HPDE6-E6E7 (cell line): ENCODE results near the gene EGR4.

Experiments used
- DNase-seq: peaks from one replicate; pipeline ENCODE4 v3.0.0; 2011; ENCODE audit warnings: missing footprints; ENCODE audit errors: extremely low spot score

The EGR4 gene

DNA sequence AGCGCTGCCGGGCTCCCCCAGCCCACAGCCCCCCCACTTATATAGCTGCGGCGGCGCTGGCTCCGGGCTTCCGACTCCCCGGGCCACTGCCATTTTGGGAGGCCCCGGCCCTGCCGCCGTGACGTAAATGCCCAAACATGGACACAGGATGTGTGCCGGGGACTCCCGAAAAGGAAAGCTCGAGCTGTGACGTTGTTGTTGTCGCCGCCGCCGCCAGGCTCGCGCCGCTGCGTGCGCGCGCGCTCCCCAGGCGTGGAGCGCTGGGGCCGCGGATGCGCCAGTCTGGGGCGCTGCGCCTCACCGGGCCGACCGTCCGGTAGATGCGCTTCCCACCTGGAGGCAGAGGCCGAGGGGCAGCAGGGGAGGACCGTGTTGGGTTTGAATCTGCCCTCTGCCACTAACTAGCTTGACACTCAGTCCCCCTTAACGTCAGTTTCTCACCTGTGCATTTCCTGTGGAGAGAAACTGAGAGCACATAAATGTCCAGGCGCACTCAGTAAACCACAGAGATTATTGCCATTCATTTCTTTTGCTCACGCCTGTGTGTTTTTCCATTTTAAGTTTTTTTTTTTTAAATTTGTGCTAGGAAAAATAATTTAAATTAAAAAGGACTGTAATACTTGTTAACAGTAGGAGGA is at the start of gene EGR4:
EGR4 (minus strand) TSS at position 15 of the 638 bp plus-strand sequence. CDS start 231 bp downstream, outside the sequence.
- peak; percentile 70 for DNase-seq

DNA sequence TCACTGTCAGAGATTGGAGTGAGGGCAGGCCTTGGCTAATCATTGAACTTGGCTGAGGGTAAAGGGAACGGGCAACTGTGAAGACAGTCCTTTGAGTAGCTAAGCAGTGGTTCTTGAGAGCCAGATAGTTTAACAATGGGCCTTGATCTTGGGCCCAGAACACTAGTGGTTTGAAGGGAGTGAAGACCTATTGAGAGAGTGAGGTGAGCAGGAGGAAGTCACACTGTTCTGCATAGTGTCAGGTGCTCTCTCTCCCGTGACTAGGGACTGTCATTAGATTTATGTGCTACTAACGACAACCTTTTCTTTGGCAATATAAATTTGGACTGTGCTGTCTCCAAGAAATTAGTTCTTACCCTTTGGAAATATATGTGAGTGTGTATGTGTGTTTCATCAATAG is 47.7 kb upstream of the EGR4 start:
- no peak for DNase-seq

DNA sequence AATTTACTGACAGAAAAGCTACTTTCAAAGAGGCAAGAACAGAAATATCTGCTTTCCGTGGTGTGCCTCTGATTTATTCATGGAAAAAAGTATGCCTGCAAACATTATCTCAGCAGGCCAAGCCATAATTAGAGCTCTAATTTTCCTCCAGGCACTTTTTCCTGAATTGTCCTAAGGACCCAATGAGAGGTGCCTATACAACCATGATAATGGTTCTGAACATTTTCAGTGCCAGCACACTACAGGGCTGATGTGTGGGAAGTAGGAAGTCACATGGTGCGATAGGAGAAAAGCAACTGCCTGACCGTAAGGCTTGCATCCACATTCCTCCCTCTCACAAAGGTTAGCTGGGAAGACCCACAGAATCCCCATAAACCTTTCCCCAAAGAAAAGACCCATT is 45.9 kb upstream of the EGR4 start:
- DNase-seq, result no peak

DNA sequence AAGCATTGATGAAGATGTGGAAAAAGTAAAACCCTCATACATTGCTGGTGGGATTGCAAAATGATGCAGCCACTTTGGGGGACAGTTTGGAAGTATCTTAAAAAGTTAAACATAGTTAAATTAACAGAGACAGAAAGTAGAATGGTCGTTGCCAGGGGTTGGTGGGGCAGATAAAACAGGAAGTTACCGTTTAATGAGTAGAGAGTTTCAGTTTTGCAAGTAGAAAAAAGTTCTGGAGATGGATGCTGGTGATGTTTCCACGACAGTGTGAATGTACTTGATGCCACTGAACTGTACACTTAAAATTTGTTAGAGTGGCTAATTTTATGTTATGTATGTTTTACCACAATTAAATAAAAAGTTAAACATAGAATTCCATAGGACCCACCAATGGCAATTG is 44.5 kb upstream of the EGR4 start:
- DNase-seq, result no peak

DNA sequence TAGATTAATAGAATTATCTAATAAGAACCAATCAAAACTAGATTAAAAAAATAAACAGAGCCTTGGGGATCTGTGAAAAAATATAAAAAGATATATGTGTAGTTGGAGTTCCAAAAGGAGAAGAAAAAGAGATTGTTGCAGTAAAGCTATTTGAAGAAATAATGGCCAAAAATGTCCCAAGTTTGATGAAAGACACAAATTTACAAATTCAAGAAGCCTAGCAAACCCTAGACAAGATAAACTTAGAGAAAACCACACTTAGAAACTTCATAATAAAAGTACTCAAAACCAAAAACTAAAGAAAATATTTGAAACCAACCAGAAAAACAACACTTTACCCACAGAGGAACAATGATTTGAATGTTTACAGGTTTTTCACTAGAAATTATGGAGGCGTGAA is 41.3 kb upstream of the EGR4 start:
- DNase-seq, result no peak

DNA sequence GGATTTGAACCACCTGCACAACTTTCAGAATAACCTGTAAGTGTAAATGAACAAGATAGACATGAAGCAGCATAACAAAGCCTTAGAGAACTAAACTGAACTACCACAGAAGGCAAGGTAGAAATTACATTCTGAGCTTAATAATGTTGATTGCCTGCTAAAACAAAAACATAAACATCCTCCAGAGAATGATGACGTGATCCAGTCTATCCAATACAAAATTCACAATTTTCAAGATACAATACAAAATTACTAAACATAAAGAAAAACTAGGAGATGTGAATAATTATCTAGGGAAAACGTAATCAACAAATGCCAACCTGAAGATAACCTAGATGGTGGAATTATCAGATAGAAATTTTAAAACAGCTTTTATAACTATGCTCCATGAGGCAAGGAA is 40.7 kb upstream of the EGR4 start:
- no peak for DNase-seq

DNA sequence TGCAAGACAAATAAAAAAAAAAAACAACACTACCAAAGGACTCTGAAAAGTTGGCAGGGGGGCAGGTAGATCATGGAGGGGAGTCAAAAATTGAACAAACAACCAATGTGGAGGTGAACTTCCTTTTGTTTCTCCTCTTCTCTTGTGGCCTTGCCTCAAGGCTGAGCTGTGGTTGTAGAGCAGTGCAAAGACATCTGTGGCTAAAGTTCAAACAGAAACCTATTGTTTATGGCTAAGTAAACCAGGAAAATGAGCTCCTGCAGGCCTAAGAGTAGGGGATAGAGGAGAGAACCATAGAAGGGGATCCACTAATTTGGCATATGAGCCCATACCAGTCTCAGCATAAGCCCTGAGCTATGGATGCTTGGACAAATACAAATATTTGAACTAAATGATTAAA is 40.2 kb upstream of the EGR4 start:
- no peak for DNase-seq

DNA sequence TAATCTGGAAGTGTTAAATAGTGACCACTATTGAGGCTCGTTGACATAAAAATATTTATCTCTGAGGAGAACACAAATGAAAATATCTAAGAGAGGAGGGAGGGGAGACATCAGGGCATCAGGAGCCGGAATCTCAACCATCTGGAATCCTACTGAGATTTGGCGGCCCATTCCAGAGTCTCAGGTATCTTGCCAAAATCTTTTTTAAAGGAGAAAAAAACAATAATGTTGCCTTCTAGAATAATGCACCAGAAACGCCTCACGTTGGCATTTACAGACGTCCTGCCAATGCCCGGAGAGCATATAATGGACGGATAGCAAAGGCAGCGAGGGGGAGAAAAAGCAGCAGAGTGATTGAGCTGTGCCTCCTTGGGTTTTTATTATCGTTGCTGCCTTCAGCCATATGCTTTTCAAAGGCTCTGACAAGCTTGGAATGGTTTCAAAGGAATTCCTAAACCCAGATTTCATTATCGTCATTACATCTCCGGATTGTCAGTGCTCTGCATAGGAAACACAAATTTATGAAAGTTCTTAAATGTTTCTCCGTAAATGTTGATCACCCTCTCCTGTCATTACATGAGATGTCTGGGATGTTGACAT is 30.9 kb upstream of the EGR4 start:
- no peak for DNase-seq

DNA sequence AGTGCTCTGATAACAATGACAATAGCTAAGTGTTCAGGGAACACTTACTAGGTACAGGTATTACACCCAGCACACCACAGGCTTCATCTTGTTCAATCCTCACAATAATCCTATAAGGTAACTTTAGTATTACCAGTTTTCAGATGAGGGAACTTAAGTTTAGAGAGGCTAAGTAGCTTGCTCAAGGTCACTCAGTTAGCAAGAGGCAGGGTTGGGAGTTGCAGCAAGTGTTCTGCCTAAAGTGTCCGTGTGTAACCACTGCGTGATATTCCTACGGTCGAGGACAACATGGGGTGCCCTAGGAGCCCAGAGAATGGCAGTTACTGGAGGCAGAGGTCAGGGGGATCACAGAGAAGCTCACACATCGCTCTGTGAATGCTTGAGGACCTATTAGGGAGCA is 30.2 kb upstream of the EGR4 start:
- DNase-seq, result no peak

DNA sequence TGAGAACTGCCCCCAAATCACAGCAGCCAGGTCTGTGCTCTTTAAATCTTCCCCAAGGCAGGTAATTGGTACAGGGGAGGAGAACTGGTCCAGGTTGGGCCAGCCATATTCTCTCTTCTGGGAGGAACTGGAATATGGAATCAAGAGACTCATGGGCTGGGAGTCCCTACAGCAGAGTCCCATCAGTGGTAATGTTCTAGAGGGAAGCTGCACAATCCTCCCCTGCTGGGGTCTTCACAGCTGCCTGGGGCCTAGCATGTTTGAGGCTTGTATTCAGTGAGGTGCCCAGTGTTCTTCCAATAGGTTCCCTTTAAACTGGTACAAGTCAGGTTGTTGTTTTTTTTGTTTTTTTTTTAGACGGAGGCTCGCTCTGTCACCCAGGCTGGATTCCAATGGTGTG is 21.1 kb upstream of the EGR4 start:
- no peak for DNase-seq

DNA sequence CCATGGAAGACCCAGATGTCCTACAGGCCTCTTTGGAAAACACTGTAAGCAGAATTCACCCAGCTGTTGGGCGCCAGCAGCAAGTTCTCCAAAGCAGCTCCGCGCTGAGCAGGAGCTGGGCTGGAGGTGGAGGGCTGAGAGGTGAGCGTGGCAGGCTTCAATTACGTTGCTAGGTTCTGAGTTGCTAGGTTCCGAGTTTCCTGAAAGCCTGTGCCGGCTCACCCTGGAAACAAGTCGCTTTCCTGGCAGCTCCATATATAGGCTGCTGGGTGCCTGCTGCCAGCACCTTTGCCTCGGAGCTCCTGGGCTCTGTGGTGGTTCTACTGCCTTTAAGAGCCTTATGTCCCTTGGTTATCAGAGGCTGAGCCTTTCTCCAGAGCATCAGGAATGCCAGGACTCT is 14.4 kb upstream of the EGR4 start:
- DNase-seq, result no peak

DNA sequence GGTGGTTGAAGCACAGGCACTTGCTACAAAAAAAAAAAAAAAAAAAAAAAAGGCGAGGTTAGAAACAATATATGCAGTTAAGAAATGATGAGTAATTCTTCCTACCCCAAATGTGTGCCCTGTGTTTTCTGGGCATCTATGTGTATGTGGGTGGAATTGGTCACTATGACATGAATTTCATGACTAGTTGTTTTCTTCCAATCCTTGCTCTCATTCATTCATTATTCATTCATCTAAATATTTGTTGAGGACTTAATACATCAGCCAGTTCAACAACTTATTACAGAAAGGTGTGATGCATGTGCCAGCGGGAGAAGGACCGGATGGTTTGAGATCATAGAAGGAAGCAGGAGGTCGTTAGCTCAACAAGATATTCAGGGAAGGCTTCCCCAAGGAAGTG is 8.3 kb upstream of the EGR4 start:
- no peak for DNase-seq

DNA sequence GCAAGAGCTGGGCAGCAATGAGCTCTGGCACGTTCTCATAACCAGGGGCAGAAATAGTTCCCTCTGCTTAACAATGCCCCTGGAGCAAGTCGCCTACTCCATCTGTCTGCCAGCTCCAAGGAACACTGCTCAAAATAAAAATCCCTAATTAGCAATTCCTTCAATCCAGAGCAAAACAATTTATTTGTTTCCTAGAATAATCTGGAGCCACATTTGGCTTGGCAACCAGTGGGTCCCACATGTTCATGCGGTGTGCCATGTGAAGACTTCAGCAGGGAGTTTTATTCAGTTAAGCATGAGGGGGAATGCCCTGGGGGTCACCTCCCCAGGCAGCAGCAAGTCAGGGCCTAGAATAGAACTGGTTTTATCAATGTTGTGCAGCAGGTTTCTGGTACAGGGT is 7.6 kb upstream of the EGR4 start:
- DNase-seq, result no peak

DNA sequence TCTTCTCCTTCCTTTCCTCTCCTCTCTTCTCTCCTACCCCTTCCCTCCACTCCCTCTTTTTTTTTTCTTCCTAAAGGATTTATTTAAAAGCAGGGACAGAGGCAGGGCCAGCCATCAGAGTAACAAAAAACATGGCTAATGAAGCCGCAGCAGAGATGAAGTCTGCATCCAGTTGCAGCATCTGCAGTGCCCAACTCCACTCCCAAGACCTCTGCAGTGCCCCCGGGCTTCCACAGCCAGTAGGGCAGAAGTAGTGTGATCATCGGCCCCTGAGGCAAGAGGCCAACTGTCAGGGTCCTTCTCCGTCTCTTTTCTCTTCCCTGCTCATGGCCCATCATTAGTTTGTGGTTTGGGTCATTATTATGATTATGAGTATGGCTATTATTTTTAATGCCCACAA is 4.2 kb upstream of the EGR4 start:
- no peak for DNase-seq

DNA sequence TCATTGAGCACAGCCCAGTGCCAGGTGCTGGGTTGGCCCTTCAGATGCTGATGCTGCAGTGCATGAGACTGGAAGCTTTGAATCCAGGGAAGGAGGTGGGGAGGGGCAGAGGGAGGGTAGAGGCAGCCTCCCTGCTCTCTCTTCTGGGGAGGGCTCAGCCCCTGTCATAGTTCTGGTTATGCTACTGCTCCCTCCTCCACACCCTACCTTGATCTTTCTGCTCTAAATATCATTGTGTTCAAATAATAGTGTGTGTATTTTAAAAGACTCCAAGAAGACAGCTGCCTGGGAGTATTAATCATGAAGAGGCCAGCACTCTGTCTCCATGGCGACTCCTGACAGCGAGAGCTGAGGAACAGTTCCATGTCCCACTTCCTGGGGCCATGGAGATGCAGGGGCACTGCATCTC is 3.8 kb upstream of the EGR4 start:
- no peak for DNase-seq

DNA sequence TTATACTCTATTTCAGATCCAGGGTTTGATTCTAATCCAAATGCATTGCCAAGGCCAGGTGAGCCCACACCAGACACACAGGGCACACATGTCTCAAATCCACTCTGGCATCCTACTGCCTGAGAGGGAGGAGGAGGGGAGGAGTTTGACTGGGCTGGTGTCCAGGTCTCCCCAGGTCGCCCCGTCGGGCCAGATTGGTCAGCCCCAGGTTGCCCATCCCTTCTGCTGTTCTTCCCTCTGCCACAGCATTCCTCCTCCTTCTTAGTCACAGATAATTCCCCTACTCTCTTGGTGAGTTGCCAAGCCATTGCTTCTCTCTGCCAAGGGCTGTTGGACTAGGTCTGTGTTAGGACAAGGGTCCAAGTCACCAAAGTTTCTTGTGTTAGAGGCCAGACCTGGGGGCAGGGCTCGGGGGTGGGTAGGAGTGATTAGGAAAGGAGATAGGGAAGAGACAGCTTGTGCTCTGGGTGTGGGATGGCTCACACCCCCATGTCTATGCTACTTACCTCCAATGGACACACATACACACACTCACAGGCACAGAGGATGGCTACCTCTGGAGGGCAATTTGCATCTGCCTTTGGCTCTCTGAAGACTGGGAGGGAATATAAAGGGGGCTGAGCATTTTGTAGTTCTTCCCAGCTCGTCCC is 2.5 kb upstream of the EGR4 start:
- no peak for DNase-seq

DNA sequence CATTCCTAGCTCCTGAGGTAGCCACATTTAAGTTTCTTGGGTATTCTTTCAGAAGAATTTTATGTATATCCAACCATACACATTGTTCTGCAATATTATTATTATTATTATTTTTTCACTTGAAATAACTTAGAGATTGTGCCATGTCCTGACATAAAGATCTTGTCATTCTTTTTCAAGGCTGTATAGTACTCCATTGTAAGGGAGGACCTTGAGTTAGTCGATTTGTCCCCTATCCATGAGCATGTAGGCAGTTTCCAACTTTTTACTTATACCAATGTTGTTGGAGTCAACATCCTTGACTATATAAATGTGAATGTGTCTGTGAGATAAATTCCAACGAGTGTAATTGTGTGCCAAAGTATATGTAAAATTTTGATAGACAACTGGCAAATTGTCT is 891 bp upstream of the EGR4 start:
- DNase-seq, result no peak

DNA sequence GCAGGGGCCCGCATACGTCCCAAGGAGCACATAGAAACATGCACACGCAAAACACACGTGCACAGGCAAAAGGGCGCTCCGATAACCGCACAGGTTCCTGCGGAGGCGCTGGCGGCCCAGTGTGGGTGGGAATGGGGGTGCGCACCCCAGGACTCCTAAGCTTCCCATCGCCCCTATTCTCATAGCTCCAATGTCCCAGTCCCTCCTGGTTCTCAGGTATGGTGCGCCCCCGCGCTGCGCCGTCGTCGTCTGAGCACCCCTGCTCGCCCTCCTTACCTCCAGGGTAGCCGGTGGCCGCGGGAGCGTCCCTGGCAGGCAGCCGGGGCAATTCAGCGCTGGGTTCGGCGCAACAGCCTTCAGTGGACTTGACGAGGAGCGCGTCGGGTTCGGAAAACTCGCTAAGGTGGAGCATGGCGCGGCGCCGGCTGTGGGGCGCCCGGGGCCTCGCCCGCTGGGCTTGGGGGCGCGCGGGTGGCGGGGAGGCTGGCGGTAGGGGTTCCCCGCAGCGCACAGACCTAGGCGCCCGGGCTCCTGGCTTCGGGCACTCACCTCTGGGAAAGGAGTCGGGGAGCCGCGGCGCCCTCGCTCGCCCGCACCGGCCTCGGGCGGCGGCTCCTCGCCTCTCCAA is 328 bp downstream of the EGR4 start:
- DNase-seq, result no peak

DNA sequence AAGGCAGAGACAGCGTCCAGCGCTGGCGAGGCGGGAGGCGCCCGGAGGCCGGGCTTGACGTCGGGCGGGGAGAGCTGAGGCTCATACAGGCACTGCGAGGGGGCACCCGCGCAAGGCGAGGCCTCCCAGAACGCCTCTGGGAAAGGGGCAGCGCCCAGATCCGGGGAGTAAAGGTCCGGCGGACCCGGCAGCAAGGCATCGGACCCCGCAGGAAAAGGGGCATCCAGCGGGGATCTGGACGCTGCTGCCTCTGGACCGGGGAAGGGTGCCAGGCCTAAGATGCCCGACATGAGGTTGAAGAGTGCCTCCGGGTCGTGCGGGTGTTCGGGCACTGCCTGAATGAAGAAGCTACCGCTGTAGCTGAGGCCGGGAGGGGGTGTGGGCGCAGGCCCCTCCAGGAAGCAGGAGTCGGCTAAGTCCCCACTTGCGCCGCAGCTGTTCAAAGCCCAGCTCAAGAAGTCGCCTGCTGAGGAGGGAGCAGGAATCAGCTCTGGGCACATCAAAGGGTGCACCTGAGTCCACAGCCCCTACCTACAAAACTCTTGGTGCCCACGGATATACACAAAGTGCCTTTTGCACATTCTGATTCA is 937 bp downstream of the EGR4 start:
- DNase-seq, result no peak

DNA sequence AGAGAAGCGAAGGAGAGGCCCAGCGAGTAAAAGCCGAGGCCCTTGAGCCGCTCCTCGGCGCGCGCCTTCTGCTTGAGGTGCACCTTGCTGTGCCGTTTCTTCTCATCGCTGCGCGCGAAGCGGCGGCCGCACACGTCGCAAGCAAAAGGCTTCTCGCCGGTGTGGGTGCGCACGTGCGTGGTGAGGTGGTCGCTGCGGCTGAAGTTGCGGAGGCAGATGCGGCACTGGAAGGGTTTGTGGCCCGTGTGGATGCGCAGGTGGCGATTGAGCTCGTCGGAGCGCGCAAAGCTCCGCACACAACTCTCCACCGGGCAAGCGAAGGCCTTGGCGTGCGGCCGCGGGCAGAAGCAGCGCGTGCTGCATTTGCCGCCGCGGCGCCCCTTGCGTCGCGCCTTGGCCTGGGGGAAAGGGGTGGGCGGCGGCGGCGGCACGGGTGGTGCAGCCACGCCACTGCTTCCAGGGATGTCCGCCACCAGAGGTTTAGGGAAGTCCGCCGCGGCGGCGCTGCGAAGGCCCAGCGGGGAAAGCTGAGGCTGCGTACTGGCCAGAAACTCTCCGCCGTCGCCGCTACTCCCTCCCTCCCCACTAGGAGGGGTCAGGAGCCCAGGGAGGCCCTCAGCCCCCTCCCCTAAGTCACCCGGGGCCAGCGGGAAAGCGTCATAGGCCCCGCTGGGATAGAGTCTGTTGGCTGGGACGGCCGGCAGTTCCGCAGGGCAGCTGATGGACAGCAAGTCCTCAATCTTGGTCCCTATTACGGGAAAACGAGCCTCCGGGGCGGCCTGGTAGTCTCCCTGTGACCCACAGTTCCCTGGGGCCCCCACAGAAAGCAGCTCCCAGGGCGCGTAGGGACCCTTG is 1.7 kb downstream of the EGR4 start:
- DNase-seq, result no peak

DNA sequence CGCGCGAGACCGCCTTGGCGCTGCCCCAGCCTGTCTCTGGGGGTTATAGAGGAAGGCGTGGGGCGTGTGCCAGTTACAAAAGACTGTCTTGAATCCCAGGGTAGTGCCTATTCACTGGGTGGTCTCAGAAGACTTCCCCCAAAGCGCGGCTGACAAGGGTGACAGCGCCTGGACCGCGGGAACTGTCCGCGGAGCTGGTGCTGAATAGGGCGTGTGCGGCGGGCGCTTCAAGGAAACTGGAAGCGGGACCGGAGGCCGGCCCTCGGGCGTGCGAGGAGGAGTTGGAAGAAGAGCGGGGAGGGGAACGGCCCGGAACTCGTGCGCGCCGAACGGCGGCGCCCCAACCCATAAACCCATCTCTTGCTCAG is 2.3 kb downstream of the EGR4 start:
- no peak for DNase-seq
